DMS79 (cell line): ENCODE results near the gene HLF.

Experiments used
- DNase-seq: peaks from one replicate; lab custom pipeline; 2025; lab: John Stamatoyannopoulos, UW

HLF gene

GRCh38 chr17:55274355-55275255, 9.8 kb downstream of the HLF start:
- no peak for DNase-seq

- DNase-seq: no peak
Observed at GRCh38 chr17:55275894-55276804, 11.4 kb downstream of the HLF start.

GRCh38 chr17:55278173-55278961, 13.6 kb downstream of the HLF start:
- DNase-seq: no peak

- DNase-seq: no peak
Observed at GRCh38 chr17:55279203-55279602, 14.4 kb downstream of the HLF start.

GRCh38 chr17:55279788-55280187, 15.0 kb downstream of the HLF start:
- DNase-seq: no peak

GRCh38 chr17:55280212-55280611, 15.5 kb downstream of the HLF start:
- DNase-seq: no peak

GRCh38 chr17:55281649-55282378, 17.1 kb downstream of the HLF start:
- no peak for DNase-seq

GRCh38 chr17:55282379-55282702, 17.6 kb downstream of the HLF start:
- DNase-seq: no peak

- DNase-seq: no peak
Observed at GRCh38 chr17:55282741-55283140, 18.0 kb downstream of the HLF start.

GRCh38 chr17:55283256-55283965, 18.7 kb downstream of the HLF start:
- DNase-seq: no peak

- DNase-seq: no peak
Observed at GRCh38 chr17:55284001-55284884, 19.5 kb downstream of the HLF start.

- no peak for DNase-seq
Observed at GRCh38 chr17:55284944-55285339, 20.2 kb downstream of the HLF start.

- peak; percentile 65 for DNase-seq
Observed at GRCh38 chr17:55285340-55286301, 20.9 kb downstream of the HLF start.

- no peak for DNase-seq
Observed at GRCh38 chr17:55286681-55287589, 22.2 kb downstream of the HLF start.

GRCh38 chr17:55288356-55289105, 23.8 kb downstream of the HLF start:
- DNase-seq: no peak

- no peak for DNase-seq
Observed at GRCh38 chr17:55289106-55289446, 24.3 kb downstream of the HLF start.

GRCh38 chr17:55289978-55290377, 25.2 kb downstream of the HLF start:
- no peak for DNase-seq
